ENCODE data around the gene ZFAND3.

ZFAND3 gene

DNA sequence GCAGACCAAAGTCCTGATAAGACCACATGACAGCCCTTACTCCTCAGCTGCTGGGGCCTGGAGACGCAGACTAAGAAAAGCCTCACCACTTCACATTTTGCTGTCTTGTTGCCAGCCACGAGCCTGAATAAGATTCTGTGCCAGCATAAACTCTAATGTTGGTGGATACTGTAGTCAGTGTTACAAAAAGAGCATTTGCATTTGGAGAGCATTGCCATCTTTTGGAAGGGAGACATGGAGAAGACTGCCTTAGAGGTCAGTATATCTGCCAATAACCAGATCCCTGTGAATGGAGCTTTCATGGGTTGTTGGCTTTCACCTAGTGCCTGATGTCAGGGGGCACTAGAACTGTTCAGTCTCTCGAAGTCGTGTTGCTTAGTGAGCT lies 315.2 kb downstream of the ZFAND3 start:
- DNase-seq (ENCODE audit: low spot score) = no peak

DNA sequence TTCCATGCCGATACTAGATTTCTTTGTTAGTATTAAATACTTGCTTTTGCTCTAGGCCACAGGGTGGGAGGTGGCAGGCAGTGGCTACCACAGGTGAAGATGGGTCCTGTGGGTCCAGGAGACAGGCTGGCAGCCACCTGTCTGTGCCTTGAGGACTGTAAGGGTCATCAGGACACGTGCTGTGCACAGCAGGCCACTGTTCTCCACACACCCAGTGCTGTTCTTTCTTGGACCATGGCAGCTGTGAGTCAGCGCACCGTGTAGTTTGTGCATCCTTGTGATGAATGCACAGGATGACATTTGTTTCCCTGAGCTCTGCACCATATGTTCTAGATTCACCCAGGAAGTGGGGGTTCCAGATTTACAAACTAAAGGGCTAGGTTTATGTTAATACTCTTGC lies 317.0 kb downstream of the ZFAND3 start:
- DNase-seq (ENCODE audit: low spot score) = no peak

DNA sequence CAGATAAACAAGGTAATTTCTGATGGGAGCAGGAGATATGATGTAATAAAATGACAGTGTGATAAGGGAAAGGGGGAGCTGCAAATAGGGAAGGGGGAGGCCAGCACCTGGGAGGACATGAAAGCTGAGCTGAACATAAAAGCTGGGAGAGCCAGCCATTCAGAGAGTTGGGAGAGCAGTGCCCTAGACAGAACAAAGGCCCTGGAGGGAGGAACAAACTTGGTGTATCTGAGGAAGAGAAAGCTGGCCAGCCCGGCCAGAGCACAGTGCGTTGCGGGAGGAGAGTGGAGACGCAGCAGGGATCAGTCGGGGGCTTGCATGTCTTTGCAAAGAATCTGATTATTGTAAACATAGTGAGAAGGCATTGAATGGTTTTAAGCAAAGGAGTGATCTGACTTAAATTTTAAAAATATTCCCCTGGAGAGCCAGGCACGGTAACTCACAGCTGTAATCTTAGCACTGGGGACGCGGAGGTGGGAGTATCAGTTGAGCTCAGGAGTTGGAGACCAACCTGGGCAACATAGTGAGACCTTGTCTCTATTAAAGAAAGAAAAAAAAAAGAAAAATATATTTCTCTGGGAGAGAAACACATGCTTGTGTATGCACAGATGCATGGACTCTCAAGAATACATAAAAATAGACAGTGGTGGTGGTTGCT lies 318.2 kb downstream of the ZFAND3 start:
- no peak for DNase-seq (ENCODE audit: low spot score)

DNA sequence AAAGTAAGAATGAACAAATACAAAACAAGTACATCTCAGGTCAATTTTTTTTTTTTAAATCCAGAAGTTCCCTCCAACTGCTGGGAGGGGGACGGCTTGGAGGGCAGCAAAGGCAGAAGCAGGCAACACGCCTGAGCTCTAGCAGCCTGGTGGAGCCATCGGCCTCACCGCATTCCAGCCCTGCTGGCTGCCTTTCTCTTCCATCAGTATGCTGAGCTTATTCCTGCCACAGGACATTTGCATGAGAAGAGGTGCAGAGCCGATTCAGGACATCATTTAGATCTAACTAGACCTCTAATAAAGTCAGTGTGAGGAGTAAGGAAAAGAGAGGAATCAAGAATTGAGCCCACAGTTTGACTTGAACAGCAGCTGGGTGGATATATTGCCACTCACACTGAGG lies 318.8 kb downstream of the ZFAND3 start:
- no peak for DNase-seq (ENCODE audit: low spot score)

DNA sequence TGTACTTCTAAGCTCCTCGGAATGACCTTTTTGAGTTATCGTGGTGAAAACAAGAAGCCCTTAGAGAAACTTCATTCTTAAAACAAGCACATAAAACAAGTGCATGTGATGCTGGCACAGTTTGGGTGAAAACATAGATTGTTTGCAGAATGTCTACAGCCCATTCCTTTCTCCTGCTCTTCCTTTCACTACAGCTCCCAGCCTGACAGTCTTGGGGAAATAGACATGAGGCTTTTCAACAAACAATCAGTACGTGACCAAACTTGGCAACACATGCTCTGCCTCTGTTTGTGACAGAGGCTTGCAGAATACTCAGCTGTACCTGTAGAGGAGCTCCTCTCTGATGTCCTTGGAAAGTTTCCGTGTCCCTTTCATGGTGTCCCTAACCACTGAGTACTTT lies 321.6 kb downstream of the ZFAND3 start:
- no peak for DNase-seq (ENCODE audit: low spot score)

DNA sequence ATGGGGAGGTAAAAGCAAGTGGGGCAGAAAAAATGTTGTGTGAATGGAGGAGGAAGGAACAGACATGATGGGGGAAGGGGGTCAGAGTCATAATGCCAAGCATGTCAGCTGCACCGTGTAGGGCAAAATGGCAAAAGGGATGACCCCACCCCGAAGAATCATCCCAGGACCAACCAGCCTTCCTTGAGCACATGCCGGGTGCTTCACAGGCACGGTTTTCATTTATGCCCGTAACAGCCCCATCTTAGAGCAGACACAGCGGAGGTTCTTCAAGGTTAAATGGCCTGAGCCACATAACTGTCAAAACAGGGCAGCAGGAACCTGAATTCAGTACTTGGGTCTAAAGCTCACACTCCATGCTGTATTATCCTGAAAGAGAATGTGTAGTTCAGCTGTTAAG lies 322.2 kb downstream of the ZFAND3 start:
- DNase-seq (ENCODE audit: low spot score) = no peak

DNA sequence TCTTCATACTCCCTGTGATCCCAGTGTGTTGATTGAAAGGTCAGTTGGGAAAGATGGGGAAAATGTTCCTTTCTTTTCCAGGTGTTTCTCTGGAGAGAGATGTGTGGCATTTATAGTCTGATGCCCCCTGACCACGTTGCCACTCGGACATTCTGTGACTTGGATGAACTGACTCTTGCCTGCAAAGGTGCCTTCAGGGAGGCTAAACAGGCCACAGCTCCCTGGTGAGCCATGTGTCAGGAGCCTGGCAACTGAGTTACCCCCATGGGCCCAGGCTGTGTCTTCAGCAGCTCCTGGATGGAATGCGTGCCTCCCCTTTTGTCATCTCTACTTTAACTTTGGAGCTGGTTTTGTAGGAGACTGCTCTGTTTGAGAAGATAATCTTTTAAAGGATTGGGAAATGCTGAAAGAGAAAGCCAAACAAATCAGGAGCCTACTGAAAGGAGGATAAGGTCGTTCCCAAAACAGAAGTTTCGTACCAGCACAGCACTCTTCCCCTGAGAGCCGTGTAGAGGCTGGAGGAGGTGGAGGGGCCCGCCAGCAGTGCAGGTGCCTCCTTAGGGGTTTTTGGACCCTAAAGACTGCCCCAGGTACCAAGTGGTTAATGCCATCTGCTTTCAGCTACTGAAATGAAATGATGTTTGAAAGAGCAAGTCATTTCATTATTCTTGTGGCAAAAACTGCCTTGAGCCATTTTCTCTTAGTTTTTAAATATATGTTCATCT lies 322.8 kb downstream of the ZFAND3 start:
- DNase-seq (ENCODE audit: low spot score) = no peak

DNA sequence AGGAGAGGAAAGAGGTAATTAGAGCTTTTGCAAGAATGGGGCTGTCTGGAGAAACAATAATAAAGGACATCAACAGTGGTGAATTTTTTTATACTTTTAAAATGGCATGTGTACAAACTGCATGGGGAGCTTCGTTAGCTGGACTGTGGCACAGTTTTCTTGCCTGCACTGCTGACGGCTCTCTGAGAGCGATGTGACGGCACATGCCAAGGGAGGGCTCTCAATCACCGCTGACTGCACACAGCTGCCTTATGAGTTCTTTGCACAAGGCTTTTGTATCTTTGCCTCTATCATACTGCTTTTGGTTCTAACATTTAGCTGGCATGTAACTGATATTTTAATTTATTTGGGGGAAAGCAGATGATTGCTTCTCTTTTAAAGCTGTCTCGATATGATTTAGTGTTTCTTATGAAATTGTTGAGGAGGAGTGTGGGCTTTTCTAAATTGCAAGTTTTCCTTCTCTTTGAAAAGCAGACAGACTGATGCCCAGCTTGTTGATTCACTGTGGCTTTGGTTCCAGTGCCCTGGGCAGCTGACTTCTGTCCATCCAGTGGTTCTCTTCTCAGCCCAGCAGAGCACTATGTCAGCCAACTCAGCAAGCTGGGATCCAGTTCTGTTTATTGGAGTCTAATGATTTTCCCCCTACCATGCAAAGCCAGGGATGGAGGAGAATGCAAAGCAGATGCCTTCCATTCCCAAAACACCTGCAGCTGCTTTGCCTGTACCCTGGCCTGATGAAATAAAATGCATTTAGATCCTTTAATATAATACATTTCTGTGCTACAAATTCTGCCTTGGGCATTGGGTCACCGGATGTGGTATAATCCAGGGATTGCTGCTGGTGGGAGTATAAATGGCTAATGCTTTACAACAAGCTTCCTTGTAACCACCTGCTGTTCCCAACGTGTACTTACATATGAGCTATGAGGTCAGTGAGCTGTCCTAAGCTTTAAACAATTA lies 323.9 kb downstream of the ZFAND3 start:
- no peak for DNase-seq (ENCODE audit: low spot score)

DNA sequence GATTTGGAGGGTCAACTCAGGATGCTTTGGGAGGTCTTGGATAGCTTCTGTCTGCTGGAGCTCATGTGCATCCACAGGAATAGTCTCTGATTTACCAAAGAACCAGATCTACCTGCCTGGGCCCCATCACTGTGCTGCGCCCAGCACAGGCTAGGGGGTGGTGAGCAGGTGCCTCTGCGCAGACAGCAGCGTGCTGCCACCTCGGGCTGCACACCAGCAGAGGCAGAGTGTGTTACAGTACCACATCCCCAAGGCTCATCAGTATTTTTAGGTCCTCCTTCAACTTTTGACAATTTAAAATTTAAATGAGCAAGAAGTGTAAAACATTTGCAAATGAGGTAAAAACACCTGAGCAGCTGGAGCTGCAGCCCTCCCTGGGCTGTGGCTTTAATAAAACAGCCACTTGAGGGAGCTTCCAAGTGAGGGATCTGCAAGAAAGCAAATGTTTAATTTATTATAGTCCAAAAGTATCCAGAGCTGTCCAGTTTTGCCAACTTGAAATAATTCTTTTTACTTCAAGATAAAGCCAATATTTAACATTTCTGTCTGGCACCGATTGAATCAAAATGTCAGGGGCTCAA lies 324.9 kb downstream of the ZFAND3 start:
- DNase-seq (ENCODE audit: low spot score) = no peak

DNA sequence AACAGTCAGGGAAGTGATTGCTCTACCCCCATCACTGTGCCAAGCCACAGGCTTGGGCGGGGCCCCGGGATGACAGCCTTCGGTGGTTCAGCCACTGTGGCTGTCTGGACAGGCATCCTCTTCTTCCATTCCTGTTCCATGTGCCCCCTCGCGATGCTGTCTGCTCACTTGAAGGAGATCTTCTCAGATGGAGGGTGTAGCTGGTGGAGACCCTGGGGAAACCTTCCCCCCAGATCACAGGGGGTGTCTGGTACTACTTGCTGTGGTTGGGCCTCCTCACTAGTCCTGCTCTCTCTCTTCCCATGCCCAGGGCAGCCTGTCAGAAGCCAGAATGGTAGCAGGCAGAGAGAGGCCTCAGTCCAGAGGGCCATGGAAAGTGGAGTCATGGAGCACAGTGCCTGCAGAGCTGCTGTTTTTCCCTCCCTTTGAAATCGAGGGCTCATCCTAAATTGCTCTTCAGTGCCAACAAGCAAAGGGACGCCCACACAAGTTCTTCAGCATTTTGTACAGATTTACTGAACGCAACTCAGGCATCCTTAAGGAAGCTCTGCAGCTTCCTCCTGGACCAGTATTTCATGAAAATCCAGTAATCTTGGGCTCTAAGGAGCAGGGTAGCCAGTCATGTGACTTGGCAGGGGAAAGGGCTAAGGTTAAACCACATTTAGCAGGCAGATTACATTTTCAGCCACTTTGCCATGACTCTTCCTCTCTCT lies 326.6 kb downstream of the ZFAND3 start:
- no peak for DNase-seq (ENCODE audit: low spot score)

DNA sequence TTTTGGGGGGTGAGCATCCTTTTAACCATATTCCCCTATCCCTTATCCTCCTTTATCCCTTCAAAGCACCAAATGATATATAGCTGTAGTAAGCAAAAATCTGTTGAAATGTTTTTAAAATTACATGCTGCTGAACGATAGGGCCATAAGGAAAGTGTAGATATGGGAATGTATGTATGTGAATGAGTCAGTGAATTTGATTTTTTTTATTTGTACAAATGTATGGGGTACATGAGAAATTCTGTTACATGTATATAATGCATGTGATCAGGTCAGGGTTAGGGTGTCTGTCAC lies 327.2 kb downstream of the ZFAND3 start:
- DNase-seq (ENCODE audit: low spot score) = no peak

DNA sequence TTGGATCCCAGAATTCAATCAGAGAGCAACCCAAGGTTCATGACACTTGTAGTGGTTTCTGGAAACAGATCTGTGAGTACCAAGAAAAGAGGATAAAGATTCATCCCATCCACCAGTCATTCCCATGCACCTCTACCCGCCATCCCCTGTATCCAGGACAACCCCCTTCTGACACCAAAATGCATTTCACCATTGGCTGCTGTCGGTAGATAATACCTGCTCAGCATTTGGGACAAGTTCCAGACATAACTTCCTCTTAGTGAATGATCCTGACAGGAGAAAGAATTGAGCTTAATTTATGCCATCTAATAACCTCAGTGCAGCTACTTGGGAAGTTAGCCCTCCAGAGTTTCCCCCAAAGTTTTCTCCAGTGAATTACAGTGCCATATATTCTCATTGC lies 329.1 kb downstream of the ZFAND3 start:
- no peak for DNase-seq (ENCODE audit: low spot score)

DNA sequence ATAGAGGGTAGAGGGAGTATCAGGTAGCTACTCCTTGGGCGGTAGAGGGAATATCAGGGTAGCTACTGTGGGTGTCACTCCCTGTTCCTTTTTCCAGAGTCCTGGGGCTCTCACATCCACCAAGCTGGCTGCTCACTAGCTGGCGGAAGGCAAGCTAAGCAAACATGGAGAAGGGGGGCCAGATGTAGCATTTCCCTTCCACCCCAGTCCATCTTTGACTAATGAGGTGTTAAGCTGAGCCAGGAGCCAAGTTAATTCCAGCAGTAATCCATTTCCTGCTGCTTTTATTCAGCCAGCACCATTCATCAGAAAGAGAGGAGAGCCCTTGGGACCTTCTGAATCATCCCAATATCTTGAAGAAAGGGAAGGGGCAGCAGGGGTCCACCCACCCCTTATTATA lies 330.0 kb downstream of the ZFAND3 start:
- no peak for DNase-seq (ENCODE audit: low spot score)

DNA sequence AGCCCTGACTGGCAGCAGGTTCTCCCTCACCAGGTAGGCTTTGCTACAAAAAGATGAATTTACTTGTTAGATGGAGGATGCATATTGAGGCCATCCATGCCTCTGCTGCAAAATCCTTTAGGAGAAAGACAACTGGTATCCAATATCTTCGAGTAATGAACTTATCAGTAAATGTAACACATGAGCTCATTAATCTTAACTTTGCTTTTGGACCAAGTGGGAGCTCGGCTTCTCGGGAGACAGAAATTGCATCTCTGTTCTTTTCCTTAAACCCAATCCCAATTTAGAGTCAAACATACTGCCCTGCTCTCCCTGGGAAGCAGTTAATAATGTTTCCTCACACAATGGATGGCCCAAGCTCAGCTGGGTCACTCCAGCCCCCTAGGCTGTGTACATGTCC lies 330.5 kb downstream of the ZFAND3 start:
- DNase-seq (ENCODE audit: low spot score) = no peak

DNA sequence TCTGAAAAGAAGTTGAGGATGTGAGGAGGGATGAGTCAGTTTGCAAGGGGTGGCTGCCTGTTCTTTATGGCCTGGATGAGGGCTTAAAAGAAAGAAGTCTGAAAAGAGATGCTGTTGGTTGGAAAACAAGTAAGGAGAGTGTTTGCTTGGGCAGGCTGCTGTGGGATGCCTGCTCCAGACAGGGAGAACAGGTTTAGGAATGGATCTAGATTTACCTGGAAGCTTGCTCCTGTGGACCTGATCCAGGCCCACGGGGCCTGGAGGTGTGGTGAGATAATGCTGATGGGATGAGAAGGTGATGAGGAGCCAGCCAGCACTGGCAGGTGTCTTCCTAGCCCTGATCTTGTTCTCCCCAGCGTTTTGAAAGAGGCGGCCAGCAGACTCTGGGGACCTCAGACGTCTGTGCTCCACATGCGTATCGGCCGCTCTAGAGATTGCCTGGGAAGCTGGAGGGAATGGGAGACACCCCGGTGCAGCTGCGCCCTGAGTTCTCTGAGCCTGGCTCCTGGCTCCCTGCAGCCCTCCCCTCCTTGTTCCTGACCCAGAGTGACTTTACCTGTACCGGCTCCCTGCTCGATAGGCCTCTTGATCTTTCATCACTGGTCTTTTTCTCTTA lies 331.3 kb downstream of the ZFAND3 start:
- DNase-seq (ENCODE audit: low spot score) = no peak

DNA sequence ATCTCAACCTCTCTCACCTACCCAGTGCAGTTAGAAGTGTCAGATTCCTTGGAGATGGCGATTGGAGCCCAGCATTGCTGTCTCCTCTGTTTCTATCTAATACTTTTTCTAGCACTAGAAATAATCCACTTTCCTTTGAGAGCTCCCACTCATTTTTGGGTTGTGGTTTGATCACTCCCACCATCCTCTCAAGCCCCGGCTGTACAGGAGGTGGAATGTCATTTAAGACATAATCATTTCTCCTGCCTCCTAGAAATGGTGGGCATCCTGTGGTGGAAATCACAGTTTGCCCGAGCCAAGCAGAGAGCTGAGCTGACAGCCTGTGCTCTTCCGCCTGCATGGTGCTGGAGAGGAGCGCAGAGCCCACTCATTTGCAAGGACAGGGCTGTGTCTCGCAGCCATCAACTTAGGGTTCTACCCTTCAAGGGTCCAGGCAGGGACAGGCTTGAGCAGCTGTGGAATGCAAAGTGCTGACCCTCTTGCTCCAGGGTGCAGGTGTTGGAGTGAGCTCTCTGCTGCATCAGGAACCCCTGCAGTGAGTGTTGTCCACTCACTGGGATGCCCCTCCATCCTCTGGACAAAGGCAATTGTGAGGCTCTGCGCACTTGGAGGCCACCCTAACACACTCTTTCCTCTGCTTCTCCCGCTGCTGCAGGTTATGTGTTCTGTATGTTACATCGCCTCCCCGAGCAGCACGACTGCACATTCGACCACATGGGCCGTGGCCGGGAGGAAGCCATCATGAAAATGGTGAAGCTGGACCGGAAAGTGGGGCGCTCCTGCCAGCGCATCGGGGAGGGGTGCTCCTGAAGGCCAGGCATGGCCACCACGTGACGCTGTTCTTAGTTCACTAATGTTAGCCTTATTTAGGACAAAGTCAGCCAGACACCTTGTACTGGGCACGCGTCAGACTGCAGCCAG lies 332.3 kb downstream of the ZFAND3 start:
- DNase-seq (ENCODE audit: low spot score) = no peak

DNA sequence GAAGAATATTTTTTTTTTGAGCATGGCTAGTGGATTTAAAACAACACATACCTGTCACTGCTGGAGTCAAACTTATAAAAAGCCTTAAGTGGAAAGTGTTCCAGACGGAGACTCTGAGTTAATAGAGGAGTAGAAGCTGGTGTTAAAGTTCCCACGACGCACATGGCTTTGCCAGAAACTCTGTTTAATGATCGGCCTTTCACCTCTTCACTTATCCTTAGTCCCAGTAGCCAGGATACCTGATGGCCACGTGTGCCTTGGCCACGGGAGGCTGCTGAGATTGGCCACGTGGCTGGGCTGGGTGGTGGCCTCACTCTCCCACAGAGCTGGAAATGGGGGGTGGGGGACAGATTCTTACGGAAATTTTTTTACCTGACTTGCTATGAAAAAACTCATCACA lies 333.1 kb downstream of the ZFAND3 start:
- DNase-seq (ENCODE audit: low spot score) = no peak

DNA sequence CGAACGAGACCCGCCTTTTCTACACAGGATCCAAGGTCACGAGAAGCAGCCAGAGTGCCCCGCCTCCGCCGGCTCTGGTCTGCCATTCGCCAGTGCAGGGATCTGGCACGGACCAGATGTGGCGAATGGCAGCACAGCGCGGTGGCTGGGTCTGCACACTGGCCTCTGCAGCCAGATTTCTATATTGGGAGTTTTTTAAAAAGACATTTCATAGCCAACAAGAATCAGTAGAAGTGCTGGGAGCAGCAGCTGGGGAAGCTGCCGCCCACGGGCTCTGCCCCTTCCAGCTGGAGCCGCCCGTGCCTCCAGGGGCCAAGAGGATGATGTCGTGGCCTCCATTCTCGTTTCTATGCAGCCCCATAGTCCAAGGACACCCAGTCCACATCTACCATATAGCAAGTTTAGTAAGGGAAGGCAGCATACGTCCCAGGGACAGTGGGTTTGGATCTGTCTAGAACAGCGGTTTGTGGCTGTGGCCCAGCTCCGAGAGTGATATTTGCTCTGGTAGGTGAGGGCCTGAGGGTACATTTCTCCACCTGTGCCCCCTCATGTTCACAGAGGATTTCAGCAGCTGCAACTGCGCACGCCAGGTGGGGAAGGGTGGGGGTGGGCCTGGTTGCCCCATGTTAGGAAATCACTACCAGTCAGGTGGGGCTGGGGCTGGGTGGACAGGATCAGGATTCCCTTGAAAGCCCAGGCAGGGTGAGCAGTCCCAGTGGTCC lies 333.7 kb downstream of the ZFAND3 start:
- no peak for DNase-seq (ENCODE audit: low spot score)

DNA sequence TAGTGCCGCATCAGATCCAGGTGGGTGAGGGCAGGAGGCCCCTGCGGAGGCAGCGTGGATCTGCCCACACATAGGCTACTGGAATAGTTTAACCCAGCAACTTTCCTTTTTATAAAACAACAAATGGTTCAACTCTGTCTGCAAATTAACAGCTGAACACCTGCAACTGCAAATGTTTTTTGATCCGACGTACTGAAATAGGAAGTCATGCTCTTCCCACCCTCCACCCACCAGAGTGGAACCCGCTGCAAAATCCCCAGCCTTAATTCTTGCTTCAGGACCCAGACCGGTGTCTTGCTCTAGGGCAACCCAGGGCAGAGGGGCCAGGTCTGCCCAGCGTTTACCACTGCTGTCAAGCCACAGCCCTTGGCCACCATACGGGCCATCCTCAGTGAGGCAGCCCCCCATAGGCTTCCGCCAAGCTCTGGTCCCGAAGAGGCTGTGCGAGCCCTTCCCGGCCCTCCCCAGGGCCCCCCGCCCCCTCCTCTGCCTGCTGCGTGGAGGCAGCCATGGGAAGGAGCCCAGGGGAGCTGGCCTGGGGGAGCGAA lies 334.3 kb downstream of the ZFAND3 start:
- DNase-seq (ENCODE audit: low spot score) = no peak

DNA sequence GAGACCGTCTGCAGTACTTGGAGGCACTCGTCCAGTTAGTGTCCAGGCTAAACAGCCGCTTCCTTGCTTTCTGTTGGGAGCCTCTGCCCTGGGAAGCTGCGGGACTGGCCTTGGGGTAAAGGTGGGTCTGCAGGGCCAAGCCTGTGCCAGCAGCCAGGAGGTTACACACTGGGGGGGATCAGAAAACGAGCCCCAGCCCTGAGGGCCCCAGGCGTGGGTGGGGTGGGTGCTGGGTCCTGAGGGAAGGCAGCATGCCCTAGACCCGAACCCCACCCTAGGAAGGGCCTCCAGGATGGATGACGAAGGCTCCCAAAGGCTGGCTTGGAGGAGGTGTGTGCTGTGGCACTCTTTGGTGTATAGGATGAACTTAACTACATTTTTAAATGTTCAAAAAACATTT lies 335.2 kb downstream of the ZFAND3 start:
- no peak for DNase-seq (ENCODE audit: low spot score)
